Neural cell (in vitro differentiated cells): ENCODE measurements around the gene SRC.

Experiments used
- EZH2 ChIP-seq: fragments of 200-600, 300-800 bp; shearing (Covaris generic), sonication (generic); IDR thresholded peaks from 2 replicates; pipeline ENCODE4 v1.6.1; 2014; ENCODE audit warnings: antibody characterized with exemption, low read length, borderline replicate concordance, mild to moderate bottlenecking; ENCODE audit not compliant: insufficient read depth, poor library complexity, severe bottlenecking
- POLR2AphosphoS5 ChIP-seq: IDR thresholded peaks from 2 replicates; pipeline ENCODE4 v1.6.1; 2012
- TF ChIP-seq, protein P1 (sequence below): fragments of 450-650 bp; IDR thresholded peaks from 2 replicates; pipeline ENCODE4 v1.5.1; 2014; ENCODE audit warnings: antibody characterized with exemption, mild to moderate bottlenecking, moderate library complexity; ENCODE audit not compliant: poor library complexity, severe bottlenecking

DNA sequence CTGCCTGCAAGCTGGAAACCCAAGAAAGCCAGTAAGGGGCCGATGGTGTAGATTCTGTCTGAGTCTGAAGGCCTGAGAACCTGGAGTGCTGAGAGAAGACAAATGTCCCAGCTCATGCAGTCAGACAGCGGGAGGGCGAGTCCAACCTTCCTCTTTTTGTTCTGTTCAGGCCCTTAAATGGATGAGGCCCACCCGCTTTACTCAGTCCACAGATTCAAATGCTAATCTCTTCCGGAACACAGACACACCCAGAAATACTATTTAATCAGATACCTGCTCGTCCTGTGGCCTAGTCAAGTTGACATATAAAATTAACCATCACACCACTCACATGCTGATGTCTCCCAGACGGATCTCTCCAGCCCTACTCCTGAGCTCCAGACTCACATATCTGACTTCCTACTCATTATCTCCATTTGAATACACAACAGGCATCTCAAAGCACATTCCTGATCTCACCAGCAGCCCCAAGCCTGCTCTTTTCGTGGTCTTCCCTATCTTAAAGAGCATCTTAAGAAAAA, 26.7 kb upstream of the SRC start:
- no peak for TF ChIP-seq POLR2AphosphoS5
- no peak for TF ChIP-seq EZH2
- TF ChIP-seq, protein P1, sequence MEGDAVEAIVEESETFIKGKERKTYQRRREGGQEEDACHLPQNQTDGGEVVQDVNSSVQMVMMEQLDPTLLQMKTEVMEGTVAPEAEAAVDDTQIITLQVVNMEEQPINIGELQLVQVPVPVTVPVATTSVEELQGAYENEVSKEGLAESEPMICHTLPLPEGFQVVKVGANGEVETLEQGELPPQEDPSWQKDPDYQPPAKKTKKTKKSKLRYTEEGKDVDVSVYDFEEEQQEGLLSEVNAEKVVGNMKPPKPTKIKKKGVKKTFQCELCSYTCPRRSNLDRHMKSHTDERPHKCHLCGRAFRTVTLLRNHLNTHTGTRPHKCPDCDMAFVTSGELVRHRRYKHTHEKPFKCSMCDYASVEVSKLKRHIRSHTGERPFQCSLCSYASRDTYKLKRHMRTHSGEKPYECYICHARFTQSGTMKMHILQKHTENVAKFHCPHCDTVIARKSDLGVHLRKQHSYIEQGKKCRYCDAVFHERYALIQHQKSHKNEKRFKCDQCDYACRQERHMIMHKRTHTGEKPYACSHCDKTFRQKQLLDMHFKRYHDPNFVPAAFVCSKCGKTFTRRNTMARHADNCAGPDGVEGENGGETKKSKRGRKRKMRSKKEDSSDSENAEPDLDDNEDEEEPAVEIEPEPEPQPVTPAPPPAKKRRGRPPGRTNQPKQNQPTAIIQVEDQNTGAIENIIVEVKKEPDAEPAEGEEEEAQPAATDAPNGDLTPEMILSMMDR = no peak
